Occipital lobe (tissue), 2 donors: ENCODE measurements around the gene SFRP5. TPM values are rescaled to one million over a fixed set of nuclear protein-coding genes. Genes with fewer than 3 reads are reported as not detected.

ENCODE experiments used
- DNase-seq: peaks from one replicate; lab custom pipeline; 2025; lab: John Stamatoyannopoulos, UW
- total RNA-seq: library from RNA; depleted of rRNA; stranded (reverse); fragments of >200 nt; gene quantifications from one replicate; pipeline ENCODE4 v1.2.3, GENCODE V29; 2014

SFRP5 gene
- 0.62 TPM for total RNA-seq

DNA sequence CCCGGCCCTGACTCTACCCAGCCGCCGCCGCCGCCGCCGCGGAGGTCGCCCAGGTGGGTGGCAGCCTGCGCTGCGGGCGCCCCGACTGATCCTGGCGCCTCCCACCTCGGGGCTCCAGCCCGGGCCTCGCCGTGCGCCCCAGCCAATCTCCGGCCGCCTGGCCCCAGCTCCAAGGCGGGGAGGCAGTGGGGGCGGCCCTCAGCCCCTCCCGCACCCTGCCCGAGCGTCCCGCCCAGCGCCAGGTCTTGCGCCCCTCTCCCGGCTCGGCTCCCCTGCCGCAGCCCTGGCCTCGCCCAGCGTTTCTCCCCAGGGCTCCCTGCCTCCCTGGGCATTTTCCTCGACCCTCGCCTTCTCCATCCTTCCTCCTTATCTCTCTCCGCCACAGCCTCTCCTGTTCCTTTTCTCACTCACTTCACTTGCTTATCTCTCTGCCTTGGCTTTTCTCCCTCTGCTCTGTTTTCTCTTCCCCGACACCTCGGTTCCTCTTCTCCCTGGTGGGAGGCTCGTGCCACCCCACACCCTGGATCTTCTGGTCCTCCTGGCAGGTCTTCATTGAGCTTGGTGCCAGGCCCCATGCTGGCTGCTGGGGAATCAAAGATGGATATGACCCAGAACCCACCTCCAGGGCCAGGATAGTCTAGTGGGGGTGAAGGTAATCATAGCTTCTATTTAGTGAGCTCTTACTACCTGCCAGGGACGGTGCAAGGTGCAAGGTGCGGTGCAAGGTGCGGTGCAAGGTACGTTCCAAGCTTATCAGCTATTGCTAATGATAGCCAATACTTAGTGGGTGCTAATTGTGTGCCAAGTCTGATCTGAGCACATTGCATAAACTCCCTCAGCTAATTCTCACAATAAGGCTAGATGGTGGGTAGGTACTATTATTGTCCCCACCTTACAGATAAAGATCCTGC lies at the start of gene SFRP5:
TSS of gene SFRP5 (minus strand) at position 87 of the 911 bp plus-strand sequence. CDS start 166 bp downstream, outside the sequence.
- no peak for DNase-seq

- DNase-seq: no peak
Measured at GRCh38 chr10:97820096-97820704, 48.4 kb upstream of the SFRP5 start.

GRCh38 chr10:97818572-97818971 lies 46.8 kb upstream of the SFRP5 start:
- no peak for DNase-seq

- no peak for DNase-seq
Measured at GRCh38 chr10:97816609-97817008, 44.8 kb upstream of the SFRP5 start.

DNA sequence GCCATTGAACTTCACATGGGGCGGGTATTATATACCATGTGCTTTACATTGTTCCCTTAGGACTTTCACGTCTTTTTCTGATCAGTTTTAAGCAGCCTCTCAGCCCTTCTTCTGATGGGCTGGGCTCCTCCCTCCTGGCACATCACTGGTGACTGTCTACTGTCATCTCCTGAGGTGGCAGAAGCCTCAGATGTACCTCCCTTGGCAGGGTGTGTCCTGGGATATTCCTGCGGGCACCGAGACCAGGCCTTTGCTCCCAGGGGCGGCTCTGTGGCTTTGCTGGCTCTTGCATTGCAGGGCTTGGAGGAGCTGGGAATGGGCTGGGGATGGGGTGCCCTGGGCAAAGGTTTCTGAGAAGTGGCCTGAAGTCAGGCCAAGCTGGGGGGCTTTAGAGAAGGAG lies 43.2 kb upstream of the SFRP5 start:
- DNase-seq: no peak

GRCh38 chr10:97813311-97813710 lies 41.5 kb upstream of the SFRP5 start:
- no peak for DNase-seq

DNA sequence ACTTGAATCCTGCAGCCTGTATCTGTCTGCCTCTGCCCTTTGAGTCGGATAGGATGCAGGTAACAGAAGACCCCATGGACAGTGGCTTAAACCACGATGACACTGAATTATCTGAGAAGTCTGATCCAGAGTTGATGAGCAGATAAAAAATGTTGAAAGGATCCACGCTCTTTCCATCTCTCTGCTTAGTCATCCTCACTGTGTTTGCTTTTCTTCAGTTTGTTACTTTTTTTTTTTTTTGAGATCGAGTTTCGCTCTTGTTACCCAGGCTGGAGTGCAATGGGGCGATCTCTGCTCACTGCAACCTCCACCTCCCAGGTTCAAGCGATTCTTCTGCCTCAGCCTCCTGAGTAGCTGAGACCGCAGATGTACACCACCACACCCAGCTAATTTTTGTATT lies 40.9 kb upstream of the SFRP5 start:
- DNase-seq: no peak

GRCh38 chr10:97811958-97812357 lies 40.2 kb upstream of the SFRP5 start:
- DNase-seq: no peak

GRCh38 chr10:97810446-97810845 lies 38.6 kb upstream of the SFRP5 start:
- no peak for DNase-seq

GRCh38 chr10:97805949-97806348 lies 34.1 kb upstream of the SFRP5 start:
- no peak for DNase-seq

GRCh38 chr10:97805096-97805884 lies 33.5 kb upstream of the SFRP5 start:
- no peak for DNase-seq

GRCh38 chr10:97801422-97801821 lies 29.6 kb upstream of the SFRP5 start:
- no peak for DNase-seq

DNA sequence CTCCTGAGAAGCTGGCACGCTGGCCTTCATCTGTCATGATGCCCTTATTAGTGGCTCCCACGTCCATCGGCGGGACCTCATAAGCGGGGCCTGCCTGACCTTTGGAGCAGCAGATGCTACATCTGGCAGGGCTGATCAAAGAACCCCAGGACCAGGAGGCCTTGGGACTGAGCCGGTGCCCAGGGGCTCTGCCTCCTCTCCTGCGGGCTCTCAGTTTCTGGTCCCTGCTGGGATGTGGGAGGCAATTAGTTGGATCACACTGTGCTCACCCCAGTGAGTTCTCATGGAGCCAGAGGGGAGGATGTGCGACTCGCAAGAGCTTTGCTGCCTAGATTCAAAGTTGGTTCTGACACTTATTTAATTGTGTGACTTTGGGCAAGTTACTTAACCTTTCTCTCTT lies 28.7 kb upstream of the SFRP5 start:
- DNase-seq: no peak

DNA sequence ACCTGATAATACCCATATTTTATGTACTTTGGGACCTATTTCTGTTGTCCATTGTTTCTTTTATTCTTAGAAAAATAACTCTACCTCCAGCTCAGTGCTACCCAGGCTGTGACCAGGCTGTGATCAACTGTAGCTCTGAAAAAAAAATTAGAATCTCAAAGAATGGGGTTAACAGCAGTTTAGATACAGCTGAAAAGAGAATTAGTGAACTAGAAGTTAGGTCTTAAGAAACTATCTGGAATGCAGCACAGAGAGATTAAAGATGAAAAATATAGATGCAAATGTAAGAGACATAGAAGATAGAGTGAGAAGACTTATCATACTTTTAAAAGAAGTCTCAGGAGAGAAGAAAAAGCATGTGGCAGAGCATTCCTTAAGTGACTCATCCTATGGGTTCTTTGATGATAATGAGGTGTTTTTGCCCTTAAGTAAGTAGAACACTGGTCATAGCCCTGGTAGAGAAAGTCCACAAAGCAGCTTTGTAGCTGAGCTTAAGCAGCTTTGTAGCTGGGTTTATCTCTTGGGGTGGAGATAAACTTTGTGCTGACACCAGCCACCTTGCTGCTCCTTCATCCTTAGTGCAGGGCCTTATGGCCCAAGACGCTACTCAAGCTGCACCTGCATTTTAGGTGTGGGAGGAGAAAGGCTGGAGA lies 27.3 kb upstream of the SFRP5 start:
- no peak for DNase-seq

- no peak for DNase-seq
Measured at GRCh38 chr10:97796651-97797050, 24.9 kb upstream of the SFRP5 start.

DNA sequence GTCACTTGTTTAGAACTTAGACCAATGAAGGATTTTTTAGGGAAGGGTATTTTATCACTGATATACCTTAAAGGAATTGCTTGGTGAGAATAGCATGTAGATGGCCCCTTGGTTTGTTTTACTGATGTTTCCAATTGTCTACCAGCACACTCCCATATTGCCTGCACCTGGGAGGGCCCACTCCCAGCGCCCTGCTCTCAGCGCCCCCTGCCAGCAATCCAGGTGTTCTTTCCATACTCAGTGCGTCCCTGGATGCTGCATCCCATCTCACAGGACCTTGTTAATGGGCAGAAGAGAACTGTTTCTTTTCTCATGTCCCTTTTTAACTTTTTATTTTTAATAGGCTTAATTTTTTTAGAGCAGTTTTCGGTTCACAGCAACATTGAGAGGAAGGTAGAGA lies 24.1 kb upstream of the SFRP5 start:
- DNase-seq: no peak

GRCh38 chr10:97791824-97792721 lies 20.3 kb upstream of the SFRP5 start:
- DNase-seq: peak; percentile 56

GRCh38 chr10:97789770-97790397 lies 18.1 kb upstream of the SFRP5 start:
- DNase-seq: no peak

- no peak for DNase-seq
Measured at GRCh38 chr10:97788552-97789442, 17.0 kb upstream of the SFRP5 start.
